Head of caudate nucleus (tissue), 42 donors: Measurements from ENCODE around the gene PHGDH.

Source experiments
- DNase-seq, 42 donors: peaks; one replicate each; pipeline versions ENCODE4 v3.0.0 to v3.0.0-alpha.2; 2020 to 2021; ENCODE audit warnings: mixed read lengths in 7 of 42
- intact Hi-C: fragments of 100-400 bp; cut with DNase I; formaldehyde crosslinking; loops from one replicate; pipeline ENCODE4 v1.15.0; 2022

Gene PHGDH

DNA sequence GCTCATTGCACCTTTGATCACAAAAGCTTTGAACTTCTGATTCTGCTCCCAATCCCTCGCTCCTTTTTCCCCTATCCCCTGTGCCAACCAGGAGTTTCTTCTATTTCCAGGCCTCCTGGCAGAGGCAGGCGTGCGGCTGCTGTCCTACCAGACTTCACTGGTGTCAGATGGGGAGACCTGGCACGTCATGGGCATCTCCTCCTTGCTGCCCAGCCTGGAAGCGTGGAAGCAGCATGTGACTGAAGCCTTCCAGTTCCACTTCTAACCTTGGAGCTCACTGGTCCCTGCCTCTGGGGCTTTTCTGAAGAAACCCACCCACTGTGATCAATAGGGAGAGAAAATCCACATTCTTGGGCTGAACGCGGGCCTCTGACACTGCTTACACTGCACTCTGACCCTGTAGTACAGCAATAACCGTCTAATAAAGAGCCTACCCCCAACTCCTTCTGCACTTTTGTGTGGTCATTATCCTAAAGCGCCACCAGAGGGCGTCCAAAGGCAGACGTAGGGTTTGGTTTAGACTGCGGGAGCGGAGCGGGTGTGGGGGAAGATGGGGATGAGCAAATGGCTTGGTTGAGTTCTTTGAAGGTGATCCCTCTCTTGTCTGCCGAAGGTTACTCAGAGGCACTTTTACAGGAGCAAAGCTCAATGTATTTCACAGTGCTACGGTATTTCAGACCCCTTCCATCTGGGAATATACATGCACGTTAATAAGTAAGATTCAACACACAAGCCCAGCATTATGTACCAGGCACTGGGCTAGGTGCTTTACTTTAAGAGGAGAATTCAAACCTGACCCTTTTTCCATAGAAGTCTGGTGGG, 32.3 kb downstream of the PHGDH start:
- peak; percentile 53 to 92 (median 77) for DNase-seq
- intact Hi-C loops = no loop called here

DNA sequence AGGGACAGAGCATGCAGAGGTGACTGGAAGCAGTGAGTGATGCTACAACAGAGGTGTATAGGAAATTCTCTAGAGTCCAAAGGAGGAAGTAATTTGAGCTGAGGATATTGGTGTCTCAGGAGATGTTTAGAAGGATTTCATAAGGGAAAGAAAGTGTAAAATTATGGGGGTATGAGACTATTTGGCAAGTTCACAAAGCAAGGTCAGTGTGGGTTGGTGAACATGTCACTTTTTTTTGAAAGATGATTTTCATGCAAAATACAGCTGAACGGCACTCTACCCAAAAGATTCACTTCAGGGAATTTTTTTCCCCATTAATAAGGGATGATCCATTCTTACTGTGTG, 32.8 kb downstream of the PHGDH start:
- intact Hi-C loops = no loop called here
- no peak for DNase-seq

DNA sequence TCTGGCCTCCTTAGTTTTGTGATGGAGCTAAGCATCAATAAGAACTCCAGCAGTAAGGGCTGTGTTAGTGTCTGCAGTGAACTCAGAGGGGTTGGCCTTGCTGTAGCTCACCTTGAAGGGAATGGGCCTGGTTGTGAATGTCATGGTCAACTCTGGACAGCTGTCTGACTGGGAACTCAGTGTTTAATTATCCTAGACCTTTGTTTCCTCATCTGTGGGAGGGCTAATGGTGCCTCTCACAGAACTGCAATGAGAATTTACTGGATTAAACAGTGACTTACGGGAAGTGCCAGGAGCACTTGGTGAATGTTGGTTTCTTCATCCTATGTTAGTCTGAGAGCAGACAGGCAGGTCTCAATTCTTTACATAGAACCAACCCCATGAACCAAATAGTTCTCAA, 33.3 kb downstream of the PHGDH start:
- intact Hi-C loops = no loop called here

DNA sequence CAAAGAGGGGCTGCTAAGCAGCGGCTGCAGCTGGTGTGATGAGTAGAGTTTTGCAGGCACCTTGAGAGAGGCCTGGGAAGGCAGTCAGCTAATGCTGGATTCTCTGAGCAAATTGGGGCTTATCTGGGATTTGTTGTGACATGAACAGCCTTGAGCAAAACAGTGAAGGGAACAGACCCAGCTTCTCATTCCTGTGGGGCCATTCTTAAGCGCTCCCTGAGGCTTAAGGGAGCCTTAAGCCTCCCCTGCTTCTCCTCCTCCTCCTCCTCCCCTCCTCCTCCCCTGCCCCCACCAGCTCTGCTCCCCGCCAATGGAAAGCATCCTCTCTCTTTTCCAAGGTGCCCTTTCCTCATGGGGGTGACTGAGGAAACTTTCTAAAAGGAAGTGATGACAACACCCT, 35.7 kb downstream of the PHGDH start:
- no peak for DNase-seq
- intact Hi-C loops = no loop called here

More for the DNA sequence above, 33.3 kb downstream of the PHGDH start:
- no peak for DNase-seq

DNA sequence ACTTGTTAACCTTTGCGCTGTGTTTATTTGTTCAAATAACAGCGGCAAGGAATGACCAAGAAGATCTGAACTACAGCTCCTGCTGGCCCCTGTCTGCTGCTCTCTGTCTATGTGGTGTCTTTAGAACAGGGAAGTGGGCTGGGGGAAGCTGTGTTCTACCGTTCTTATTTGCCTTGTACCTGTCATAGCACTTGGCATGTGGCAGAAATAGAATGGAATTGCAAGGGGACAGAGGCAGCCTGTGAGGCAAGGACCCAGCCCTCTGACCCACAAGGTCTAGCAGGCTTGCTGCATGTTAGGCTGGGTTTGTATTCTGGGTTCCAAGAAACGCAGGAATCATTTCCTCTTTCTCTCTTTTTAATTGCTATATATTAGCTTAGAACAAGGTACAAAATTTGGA, 36.3 kb downstream of the PHGDH start:
- intact Hi-C loops = no loop called here
- no peak for DNase-seq

DNA sequence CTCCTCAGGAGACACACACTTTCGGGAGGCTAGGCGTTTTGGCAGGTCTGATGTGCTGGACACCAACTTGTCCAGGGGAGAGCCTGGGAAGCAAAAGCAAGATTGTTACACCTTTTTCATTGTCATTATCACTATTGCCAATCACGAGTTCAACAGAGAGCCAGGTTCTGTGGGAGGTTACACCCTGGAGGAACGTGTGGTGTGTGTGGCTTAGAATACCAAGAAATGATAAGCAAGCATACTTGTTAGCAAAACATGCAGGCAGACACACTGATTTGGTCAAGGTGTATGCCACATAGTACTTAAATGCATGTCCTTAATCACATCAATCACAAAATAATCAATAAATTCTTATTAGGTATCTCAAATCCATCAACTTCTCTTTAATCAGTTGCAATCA, 40.9 kb downstream of the PHGDH start:
- intact Hi-C loops = no loop called here
- DNase-seq = no peak

DNA sequence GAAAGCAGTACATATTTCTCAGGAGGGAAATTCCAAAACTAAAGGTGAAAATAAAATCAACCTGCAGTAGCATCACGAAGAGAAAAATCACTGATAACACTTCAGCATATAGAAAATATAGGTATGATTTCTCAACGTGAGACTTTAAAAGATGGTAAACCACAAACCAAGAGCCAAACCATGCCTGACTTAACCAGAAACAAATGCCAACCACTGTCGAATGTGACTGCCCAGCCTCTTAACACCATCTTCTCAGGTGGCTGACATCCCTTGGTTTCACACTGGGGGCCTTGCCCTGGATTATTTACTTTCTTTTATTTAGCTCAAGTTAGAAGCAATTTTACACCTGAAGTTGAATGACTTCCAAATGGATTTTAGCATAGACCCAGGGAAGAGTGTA, 46.9 kb downstream of the PHGDH start:
- intact Hi-C loops = no loop called here
- no peak for DNase-seq

DNA sequence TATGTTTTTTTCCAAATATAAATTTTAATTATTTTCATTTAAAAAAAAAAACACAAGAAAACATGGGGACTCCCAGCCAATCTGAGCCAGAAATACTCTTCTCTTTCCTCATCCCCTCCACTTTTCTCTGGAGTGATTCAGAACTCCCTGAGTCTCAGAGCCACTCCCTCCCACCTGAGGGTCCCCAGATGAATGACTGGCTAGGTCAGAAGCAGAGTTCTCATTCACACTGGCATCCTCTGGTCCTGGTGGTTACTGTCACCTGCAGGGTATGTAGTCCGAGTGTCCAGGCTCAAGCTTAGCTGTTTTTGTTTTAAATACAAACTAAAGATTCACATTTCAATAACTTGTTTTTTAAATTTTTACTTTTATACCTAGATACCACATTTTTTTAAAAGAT, 50.7 kb downstream of the PHGDH start:
- DNase-seq = no peak
- intact Hi-C loops = no loop called here

DNA sequence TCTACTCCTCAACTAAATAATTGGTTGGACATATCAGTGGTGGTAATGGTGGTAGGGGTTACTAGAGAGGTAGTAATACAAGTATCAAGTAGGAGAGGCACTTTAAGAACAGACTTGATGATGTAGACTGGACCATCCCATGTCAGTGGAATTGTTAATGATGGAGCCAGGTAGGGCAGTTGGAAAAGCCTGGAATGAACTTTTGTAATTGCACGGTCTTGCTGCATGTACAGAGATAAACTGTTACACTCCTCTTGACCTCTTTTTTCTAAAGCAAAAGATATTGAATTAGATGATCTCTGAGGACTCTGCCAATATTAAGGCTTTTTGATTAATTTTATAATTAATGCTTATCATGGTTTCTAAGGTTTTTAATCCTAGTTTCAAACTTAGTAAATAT, 51.2 kb downstream of the PHGDH start:
- DNase-seq = no peak
- intact Hi-C loops = no loop called here

DNA sequence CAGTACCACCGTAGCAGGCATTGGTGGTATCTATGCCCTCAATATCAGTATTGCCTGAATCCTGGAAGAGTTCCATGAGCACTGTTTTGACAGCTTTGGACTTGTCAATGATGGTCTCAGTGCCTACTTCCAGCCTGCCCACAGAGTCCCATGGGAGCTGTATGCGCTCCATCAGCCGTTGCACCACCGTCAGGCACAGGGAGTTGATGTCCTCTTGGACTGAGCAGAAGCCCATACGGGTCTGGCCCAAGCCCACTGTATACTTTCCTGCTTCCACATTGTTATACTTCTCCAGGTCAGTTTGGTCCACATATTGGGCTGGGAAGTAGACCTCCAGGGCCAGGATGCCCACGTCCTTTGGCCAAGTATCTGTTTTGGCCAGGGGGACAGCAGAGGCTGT, 52.5 kb downstream of the PHGDH start:
- peak in 1 of 42 donors; percentile 12 for DNase-seq
- intact Hi-C loops = no loop called here

DNA sequence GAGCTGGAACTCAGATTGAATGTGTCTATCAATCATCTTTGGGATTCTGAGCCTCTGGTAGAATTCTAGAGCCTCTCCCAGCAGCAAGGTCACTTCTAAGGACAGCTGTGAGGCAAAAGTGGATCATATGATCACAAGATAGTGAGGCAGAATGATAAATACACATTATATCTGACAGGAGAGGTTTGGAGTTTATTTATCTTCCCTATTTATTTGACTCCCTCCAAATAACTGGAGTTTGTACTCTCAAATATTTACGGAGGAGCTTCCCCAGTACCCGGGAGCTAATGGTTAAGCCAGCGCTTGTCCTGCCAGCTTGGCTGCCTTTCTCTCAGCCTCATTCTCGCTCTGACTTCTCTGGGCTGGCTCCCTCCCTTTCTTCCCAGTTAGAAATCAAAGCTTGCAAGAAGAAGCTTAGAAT, 54.6 kb downstream of the PHGDH start:
- peak in 21 of 42 donors; percentile 7 to 65 (median 35) for DNase-seq
- intact Hi-C loops = no loop called here

DNA sequence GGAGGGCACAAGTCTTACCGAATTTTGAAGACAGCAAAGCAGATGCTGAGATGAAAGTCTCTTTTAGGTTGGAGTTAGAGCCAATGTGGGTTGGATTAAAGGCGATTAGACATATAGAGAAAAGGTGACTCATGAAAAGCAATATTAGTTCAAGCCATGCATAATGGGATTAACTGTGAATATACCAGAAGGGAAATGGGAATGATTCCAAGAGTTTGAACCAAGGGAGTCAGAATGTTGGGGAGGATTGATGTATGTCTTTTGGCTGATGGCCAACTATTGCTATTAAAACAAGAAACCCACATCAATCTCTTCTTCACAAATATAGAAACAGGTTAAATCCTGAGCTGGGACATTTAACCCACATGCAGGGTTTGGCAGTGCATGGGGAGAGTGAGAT, 55.8 kb downstream of the PHGDH start:
- DNase-seq = no peak
- intact Hi-C loops = no loop called here

DNA sequence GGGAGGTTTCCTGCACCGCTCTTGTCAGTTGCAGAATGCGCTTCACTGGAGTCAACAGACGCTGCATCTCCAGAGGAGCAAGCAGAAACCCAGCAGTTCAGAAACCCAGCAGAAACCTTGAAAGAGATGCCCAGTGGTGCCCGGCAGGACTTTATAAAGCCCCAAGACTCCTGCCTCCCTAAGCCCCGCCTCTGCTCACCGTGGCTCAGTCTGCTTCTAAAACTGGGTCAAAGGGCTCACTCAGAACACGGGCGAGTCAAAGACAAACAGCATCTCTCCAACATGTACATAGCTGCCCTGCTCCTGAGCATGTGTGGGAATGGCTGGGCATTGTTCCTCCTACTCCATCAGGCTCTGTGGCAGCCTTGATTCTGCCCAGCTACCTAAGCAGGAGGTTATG, 57.0 kb downstream of the PHGDH start, which contains the start of gene HMGCS2:
Gene HMGCS2 (minus strand): TSS at position 128 of the 400 bp plus-strand sequence. CDS start 61 bp downstream, at position 67.
- intact Hi-C loops = no loop called here
- peak in 1 of 42 donors; percentile 30 for DNase-seq

DNA sequence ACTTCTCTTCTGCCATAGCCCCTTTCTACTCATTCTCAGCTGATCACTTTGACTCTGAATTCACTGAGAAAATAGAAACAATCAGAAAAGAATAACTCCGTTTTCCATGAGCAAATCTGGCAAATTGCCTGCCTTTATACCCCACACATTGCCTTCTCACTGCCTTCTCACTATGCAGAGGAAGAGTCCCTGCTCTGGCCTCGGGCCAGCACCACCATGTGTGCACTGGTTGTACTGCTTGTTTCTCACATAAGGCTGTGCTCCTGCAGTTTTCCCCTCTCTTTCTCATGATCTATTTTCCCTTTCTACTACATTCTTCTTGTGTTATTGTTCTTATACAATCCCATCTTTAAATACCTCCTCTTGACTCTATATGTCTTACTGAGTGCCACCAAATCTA, 59.3 kb downstream of the PHGDH start:
- intact Hi-C loops = no loop called here
- no peak for DNase-seq

DNA sequence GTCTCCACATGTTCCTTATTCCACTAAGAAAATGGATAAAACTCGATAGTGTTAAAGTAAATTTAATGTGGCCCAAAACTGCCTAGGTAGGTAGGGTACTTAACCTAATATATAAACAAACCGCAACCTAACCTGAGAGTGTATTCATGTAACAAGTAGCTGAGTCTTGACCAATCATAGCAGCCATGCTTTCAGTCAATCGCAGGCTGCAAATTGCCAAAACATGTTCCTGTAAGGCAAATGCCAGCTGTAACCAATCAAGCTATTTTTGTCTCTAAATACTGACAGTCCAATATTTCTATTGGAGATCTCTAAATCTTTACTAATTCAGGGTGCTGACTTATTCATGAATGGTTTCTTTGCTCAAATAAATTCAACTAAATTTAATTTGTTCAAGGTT, 60.0 kb downstream of the PHGDH start:
- peak in 1 of 42 donors; percentile 13 for DNase-seq
- intact Hi-C loops = no loop called here

DNA sequence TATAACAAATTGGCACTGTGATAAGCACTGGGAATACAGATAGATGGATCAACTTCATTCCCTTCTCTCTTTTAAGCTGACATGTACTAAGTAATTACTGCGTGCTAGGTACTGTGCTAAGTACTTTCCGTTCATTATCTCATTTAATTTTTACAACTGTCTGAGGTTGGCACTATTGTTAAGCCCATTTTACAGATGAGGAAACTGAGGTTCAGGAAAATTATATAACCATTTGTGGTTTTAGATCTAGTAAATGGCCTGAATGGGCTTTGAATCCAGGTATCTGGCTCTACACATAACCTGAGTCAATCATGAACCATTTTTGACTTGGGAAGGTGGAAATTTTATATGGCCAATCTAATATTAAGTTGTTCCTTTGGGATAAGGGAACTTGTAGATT, 60.6 kb downstream of the PHGDH start:
- DNase-seq = no peak
- intact Hi-C loops = no loop called here

DNA sequence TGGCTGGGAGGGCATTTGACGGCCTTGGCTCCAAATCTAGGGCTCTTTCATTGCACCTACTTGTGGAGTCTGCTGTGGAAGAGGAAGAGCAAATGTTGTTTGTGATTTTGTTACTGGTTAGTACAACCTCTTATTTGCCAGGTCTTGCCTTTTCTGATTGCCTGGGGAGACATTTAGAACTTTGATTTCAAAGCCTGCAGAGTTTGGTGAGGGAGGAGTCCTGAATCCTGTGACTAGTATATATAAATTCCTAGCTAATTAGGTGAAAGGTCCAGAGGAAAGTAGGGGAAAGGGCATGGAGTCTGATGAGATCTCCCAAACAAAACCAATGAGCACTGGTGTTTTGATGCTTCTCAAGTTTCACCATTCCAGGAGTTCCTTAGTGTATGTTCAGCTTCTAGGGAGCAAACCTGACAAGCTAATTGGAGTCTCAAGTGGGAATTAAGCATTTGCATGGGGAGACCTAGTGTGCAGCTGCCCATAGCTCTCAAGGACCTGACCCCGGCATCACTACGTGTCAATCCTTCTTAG, 62.0 kb downstream of the PHGDH start:
- intact Hi-C loops = no loop called here
- DNase-seq = peak in 1 of 42 donors; percentile 8

DNA sequence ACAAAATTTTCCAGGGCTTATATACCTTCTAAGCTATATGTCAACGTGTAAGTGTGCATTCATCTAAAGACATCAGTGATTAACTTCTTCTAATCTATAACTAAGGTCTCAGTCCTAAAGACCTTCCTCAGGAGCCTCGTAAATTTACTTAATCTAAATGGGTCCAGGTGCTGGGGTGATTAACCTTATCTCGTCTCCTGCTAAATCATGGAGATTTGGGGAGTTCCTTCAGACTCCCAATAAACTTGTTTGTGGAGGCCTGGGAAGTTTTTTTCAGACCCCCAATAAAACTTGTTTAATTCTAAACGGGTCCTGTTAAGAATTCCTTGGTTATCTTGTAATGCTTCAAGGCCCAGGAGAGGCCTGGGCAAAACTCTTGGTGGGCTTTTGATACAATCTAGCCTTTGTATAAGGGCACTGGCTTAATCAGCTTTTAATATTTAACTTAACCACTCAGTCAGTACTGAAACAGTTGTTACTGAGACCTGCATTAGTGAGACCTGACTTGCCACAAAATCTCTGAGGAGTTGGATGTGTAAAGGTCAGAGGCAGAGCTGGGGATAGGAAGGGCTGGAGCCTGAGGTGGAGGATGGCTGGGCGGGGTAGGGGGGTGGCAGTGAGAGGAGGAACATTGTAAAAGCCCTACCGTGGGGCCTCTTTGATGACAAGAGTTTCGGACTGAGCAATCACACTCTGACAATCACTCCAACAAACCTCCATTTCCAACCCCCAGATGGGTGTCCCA, 63.2 kb downstream of the PHGDH start:
- peak in 1 of 42 donors; percentile 3 for DNase-seq
- intact Hi-C loops = no loop called here

DNA sequence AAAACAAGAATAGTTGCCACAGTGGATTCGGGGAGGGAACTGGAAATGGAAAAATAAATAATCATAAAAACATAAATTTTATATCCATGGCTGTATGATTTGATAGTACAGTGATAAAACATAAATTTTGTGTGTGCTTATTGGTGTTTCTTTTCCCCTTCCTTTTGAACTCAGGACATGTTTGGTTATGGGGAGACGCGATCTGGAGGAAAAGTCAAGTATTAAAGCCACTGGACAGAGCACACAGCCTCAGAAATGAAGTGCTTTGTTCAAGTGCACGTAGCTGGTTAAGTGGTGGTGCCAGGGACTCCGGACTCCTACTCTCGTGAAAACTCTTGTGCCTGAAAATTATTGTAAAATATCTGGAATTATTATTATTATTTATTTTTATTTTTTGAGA, 66.6 kb downstream of the PHGDH start:
- DNase-seq = peak in 1 of 42 donors; percentile 27
- intact Hi-C loops = no loop called here

DNA sequence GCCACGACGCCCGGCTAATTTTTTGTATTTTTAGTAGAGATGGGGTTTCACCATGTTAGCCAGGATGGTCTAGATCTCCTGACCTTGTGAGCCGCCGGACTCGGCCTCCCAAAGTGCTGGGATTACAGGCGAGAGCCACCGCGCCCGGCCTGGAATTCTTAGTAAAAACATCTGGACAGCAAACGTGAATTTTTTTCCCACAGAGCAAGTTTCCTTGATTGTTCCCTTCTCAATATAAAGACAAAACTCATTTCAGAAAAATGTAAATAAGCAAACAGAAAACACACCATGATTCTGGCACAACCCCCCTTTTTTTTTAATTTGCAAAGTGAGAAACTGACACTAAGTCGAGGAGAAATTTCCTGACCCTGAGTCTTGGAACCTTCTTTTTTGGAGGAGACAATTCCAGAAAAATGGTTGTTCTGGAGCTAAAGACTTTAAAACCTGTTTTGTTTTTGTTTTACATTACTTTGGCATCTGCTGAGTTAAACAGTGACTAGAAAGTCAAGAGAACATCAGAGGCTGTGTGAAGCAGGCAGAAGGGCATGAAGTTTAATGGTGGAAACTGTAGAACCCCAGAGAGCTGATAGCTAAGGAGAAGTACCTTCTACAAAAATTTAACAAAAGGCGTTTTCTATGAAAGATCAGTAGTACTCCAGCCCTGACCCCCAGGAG, 67.3 kb downstream of the PHGDH start:
- intact Hi-C loops = no loop called here
- peak in 1 of 42 donors; percentile 32 for DNase-seq
